Tibial artery (tissue), 4 donors: Measurements from ENCODE around the gene SYNC.

ENCODE experiments used
- DNase-seq, 2 donors: peaks; one replicate each; pipeline ENCODE4 v3.0.0-alpha.2; 2019
- H3K27ac ChIP-seq, 2 donors: fragments of 200-600 bp; sonication (generic) in 1 of 2; 1 replicate in 1 of 2; 2 replicates in 1 of 2; pipeline ENCODE4 v1.5.1; 2018 to 2019; ENCODE audit warnings: mild to moderate bottlenecking in 1 of 2
- H3K27me3 ChIP-seq, 2 donors: fragments of 200-600 bp; sonication (generic) in 1 of 2; one replicate each; pipeline versions ENCODE4 v1.5.1 to v1.6.0; 2016 to 2019
- H3K36me3 ChIP-seq, 3 donors: fragments of 200-600 bp; sonication (generic) in 2 of 3; one replicate each; pipeline ENCODE4 v1.5.1; 2016 to 2019; ENCODE audit warnings: mild to moderate bottlenecking in 2 of 3
- H3K4me1 ChIP-seq, 4 donors: fragments of 200-600 bp; sonication (generic) in 2 of 4; 1 replicate in 3 of 4; 2 replicates in 1 of 4; pipeline ENCODE4 v1.5.1; 2016 to 2019
- H3K4me3 ChIP-seq, 2 donors: fragments of 200-600 bp; sonication (generic) in 1 of 2; 1 replicate in 1 of 2; 2 replicates in 1 of 2; pipeline ENCODE4 v1.5.1; 2018 to 2019; ENCODE audit warnings: mild to moderate bottlenecking in 2 of 2
- H3K9me3 ChIP-seq, 3 donors: fragments of 200-600 bp; sonication (generic) in 1 of 3; one replicate each; pipeline ENCODE4 v1.5.1; 2016 to 2019
- intact Hi-C: fragments of 100-400 bp; cut with DNase I; formaldehyde crosslinking; loops from one replicate; pipeline ENCODE4 v1.15.0; 2023; ENCODE audit warnings: low total_unique reads
- TF ChIP-seq, protein P1 (sequence below), 2 experiments: fragments of 200-600 bp in 1 of 2; fragments of 450-650 bp in 1 of 2; IDR thresholded peaks; one replicate each; pipeline ENCODE4 v1.5.1; 2017 to 2019; ENCODE audit warnings: antibody characterized with exemption in 2 of 2, mild to moderate bottlenecking in 1 of 2, moderate library complexity in 1 of 2

The SYNC gene

DNA sequence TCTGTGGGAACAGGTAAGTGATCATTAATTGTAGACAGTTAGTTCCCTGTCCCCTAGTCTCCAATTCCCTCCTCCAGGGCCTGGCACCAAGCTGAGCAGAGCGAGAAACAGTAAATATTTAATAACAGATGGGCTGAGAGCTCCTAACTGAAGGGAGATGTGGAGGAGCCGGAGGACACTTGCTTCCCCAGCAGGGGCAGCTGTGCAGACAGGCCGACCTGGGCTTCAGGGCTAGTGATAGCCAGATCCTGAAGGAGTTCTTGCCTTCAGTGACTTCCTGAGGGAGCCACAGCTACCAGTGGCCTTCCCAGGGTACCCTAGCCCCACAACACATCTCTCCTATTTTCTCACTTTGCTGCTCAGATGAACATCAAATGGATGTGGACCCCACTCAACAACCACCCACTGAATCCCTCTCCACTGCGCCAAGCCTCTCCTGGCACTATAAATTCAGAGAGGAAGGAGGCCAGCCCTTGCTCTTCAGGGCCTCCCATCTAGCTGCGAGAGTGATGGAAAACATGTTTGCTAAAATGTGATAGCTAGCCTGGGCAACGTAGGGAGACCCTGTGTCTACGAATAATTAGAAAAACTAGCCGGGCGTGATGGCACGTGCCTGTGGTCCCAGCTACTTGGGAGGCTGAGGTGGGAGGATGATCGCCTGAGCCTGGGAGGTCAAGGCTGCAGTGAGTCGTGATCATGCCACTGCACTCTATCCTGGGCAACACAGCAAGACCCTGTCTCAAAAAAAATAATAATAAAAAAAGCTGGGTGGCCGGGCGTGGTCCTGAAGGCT lies 26.9 kb upstream of the SYNC start:
- no peak for DNase-seq
- Histone ChIP-seq H3K27ac (no peak overlapping the region), H3K4me3 (no peak overlapping the region), H3K4me1 (peaks cover 0 to 14% (median 10%) of the 10 kb centered on the region in 4 donors), H3K9me3 (no peaks in the 10 kb centered on the region), H3K27me3 (no peaks in the 10 kb centered on the region), H3K36me3 (no peaks in the 10 kb centered on the region)
- intact Hi-C loops = no loop called here
- TF ChIP-seq, protein P1, sequence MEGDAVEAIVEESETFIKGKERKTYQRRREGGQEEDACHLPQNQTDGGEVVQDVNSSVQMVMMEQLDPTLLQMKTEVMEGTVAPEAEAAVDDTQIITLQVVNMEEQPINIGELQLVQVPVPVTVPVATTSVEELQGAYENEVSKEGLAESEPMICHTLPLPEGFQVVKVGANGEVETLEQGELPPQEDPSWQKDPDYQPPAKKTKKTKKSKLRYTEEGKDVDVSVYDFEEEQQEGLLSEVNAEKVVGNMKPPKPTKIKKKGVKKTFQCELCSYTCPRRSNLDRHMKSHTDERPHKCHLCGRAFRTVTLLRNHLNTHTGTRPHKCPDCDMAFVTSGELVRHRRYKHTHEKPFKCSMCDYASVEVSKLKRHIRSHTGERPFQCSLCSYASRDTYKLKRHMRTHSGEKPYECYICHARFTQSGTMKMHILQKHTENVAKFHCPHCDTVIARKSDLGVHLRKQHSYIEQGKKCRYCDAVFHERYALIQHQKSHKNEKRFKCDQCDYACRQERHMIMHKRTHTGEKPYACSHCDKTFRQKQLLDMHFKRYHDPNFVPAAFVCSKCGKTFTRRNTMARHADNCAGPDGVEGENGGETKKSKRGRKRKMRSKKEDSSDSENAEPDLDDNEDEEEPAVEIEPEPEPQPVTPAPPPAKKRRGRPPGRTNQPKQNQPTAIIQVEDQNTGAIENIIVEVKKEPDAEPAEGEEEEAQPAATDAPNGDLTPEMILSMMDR (IDR thresholded peaks at IDR 0.05) = no peak

DNA sequence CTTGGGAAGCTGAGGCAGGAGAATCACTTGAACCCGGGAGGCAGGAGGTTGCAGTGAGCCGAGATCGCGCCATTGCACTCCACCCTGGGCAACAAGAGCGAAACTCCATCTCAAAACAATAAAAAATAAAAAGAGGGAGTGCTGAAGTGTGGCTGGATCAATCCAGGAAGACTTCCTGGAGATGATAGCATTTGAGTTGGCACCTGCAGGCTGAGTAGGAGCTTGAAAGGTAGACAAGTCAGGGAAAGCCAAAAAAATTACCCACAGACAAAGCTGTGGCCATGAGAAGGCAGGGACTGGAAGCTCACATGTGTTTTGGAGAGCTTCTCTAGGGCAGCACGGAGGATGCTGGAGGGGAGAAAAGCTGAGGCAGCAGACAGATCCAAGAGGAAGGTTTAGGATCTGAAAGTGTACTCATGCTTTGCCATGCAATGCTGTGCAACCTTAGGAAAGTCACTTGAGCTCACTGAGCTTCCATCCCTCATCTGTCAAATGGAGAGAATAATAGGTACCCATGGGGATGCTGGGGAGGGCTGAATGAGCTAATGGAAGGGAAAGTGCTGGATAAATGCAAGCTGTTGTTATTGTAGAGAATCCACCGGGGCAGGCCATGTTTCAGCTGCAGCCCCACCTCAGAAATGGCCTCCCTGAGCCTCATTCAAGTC lies 26.0 kb upstream of the SYNC start:
- no peaks in the 10 kb centered on the region for H3K27me3 ChIP-seq
- no peak overlapping the region for H3K27ac ChIP-seq
- TF ChIP-seq, protein P1 (IDR thresholded peaks at IDR 0.05) = no peak
- intact Hi-C loops = no loop called here
- H3K36me3 ChIP-seq = no peaks in the 10 kb centered on the region
- peaks cover 0 to 15% (median 10%) of the 10 kb centered on the region in 4 donors for H3K4me1 ChIP-seq
- H3K9me3 ChIP-seq = no peaks in the 10 kb centered on the region
- no peak for DNase-seq
- H3K4me3 ChIP-seq = no peak overlapping the region

DNA sequence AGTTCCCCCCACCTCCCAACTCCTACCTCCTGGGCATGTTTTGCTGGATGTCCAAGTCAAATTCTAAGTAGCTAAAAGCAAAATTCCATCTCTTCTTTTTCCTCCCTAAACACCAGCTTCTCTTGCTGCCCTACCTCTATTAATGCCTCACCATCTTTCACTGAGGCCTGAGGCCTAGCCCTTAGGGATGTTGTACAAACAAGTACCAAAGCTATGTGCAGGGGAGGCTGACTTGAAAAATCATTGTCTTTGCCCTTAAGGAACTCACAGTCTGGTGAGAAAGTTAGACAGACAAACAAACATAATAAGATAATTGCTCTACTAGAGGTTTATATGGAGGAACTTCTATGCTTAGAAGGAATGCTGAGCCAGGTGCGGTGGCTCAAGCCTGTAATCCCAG lies 25.3 kb upstream of the SYNC start:
- intact Hi-C loops = no loop called here

DNA sequence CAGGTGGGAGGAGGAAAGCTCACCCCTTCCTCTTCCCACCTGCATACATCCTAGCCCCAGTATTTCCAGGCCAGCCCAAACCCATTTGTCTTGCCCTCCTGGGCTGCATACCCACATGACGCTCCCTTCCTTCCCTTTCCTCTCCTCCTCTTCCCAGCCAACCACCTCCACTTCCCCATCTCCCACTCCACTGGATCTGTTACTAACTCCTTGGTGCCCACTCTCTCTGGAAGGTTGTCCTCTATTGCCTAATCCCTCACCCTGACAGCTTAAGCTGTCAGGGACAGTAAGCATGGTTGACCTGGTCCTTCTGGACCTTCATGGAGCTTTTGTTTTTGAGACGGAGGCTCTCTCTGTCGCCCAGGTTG lies 23.0 kb upstream of the SYNC start:
- Histone ChIP-seq H3K27ac (no peak overlapping the region), H3K27me3 (no peaks in the 10 kb centered on the region), H3K4me1 (peaks cover 0 to 15% (median 10%) of the 10 kb centered on the region in 4 donors), H3K36me3 (no peaks in the 10 kb centered on the region), H3K4me3 (no peak overlapping the region), H3K9me3 (no peaks in the 10 kb centered on the region)
- no peak for DNase-seq
- intact Hi-C loops = no loop called here
- TF ChIP-seq, protein P1 (IDR thresholded peaks at IDR 0.05) = no peak

More for the DNA sequence above, 25.3 kb upstream of the SYNC start:
- DNase-seq = no peak
- TF ChIP-seq, protein P1 (IDR thresholded peaks at IDR 0.05) = no peak
- Histone ChIP-seq H3K36me3 (no peaks in the 10 kb centered on the region), H3K9me3 (no peaks in the 10 kb centered on the region), H3K27me3 (no peaks in the 10 kb centered on the region), H3K4me3 (no peak overlapping the region), H3K4me1 (peaks cover 0 to 15% (median 10%) of the 10 kb centered on the region in 4 donors), H3K27ac (no peak overlapping the region)

DNA sequence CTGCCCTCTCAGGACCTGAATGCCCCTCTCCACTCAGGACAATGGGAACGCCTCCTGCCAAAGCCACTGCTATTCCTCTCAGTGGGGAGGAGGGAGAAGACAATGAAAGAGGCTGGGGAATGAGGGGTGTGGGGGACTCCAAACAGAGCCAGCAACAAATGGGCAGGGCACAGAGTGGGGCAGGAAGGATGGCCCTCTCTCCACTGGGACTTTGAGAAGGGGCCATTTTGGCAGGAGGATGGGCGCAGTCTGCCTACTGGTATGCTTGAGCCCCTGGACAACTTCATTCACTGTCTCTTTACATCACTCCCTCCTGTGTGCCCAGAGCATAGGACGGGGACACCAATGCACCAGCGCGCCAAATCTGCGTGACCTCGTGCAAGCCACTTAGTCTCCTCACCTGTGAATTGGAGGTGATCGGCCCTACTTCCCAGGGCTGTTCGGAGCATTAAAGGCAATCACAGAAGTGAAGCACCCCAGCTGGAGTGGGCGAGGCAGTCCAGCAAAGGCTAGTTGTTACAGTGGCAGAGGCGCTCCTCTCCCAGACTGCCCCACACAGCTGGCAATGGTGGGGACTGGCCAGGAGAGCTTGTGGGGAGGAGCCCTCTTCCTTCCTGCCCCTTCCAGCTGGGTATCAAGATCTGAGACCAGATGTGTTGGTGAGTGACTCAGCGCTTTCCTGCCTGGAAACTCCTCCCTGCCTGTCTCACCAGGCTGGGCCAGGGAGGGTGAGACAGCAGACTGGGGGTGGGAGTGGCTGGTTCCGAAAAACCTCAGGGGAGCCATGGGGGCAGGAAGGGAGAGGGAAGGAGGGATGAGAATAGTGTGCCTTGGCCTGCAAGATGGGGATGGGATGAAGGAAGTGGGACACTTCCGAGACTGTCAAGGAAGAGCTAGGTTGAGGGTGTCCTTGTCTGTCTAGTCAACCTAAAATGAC lies 22.4 kb upstream of the SYNC start:
- Histone ChIP-seq H3K27me3 (no peaks in the 10 kb centered on the region), H3K36me3 (no peaks in the 10 kb centered on the region), H3K9me3 (no peaks in the 10 kb centered on the region), H3K4me1 (peaks cover 0 to 15% (median 10%) of the 10 kb centered on the region in 4 donors), H3K27ac (no peak overlapping the region), H3K4me3 (no peak overlapping the region)
- intact Hi-C loops = no loop called here
- TF ChIP-seq, protein P1 (IDR thresholded peaks at IDR 0.05) = no peak
- DNase-seq = peak in 1 of 2 donors; percentile 77
